Left lung (tissue), 10 donors: ENCODE results near the gene DENR. TPM values are rescaled to one million over a fixed set of nuclear protein-coding genes. Genes with fewer than 3 reads are reported as not detected.

Source experiments
- ATAC-seq: fragments of 200-7000 bp; cut with Tn5 transposase; one replicate; pipeline ENCODE4 v1.9.1; 2020; ENCODE audit warnings: moderate library complexity
- DNase-seq, 4 donors: peaks; one replicate each; pipeline ENCODE4 v3.0.0-alpha.2; 2013 to 2020
- H3K27ac ChIP-seq, 2 donors: fragments of 200-600 bp; sonication (generic) in 1 of 2; one replicate each; pipeline versions ENCODE4 v1.5.0 to v1.8.0; 2020 to 2021
- H3K27me3 ChIP-seq, 2 donors: fragments of 200-600 bp; sonication (generic) in 1 of 2; one replicate each; pipeline versions ENCODE4 v1.5.0 to v1.8.0; 2020 to 2021
- H3K36me3 ChIP-seq, 2 donors: fragments of 200-600 bp; sonication (generic) in 1 of 2; one replicate each; pipeline versions ENCODE4 v1.5.0 to v1.8.0; 2020 to 2021
- H3K4me1 ChIP-seq, 2 donors: fragments of 200-600 bp; one replicate each; pipeline ENCODE4 v1.8.0; 2021
- H3K4me3 ChIP-seq, 2 donors: fragments of 200-600 bp; sonication (generic) in 1 of 2; one replicate each; pipeline versions ENCODE4 v1.5.0 to v1.8.0; 2020 to 2021; ENCODE audit warnings: mild to moderate bottlenecking in 1 of 2
- H3K9me3 ChIP-seq, 2 donors: fragments of 200-600 bp; sonication (generic) in 1 of 2; one replicate each; pipeline versions ENCODE4 v1.5.0 to v1.8.0; 2020 to 2021
- intact Hi-C, 2 donors: fragments of 100-400 bp; cut with DNase I; formaldehyde crosslinking; loops; one replicate each; pipeline versions ENCODE4 v1.11.2 to v1.14.2; 2022
- polyA plus RNA-seq, 6 donors: library from polyadenylated mRNA; unstranded; fragments of 120-200 nt; gene quantifications; one replicate each; pipeline ENCODE4 v1.2.1, GENCODE V29; 2013; ENCODE audit not compliant: insufficient read length in 6 of 6
- total RNA-seq, 2 donors: library from RNA; stranded (reverse); fragmentation: NEBNext Ultra II Directional; extraction: Animal tissue kit (Norgen Biotek cat#: 25700); gene quantifications; one replicate each; pipeline ENCODE4 v1.2.1, GENCODE V29; 2021
- TF ChIP-seq, protein P1 (sequence below), 2 donors: fragments of 200-600 bp; sonication (generic) in 1 of 2; IDR thresholded peaks; one replicate each; pipeline versions ENCODE4 v1.5.0 to v1.8.0; 2021; ENCODE audit warnings: antibody characterized with exemption in 2 of 2
- donor health status: DM: no; HTN: yes; CAD: no.
- donor health status: DM: no; HTN: no; CAD: no.

Gene DENR
- total and polyA plus RNA-seq, 8 donors = 35.7 to 102 (median 89.2) TPM

GRCh38 chr12:122721057-122721545 lies 31.5 kb upstream of the DENR start:
- Histone ChIP-seq H3K9me3 (no peaks in the 10 kb centered on the region), H3K27me3 (no peaks in the 10 kb centered on the region), H3K4me1 (peaks cover 0 to 38% of the 10 kb centered on the region in 2 donors), H3K4me3 (no peak overlapping the region), H3K27ac (no peak overlapping the region), H3K36me3 (no peaks in the 10 kb centered on the region)
- DNase-seq = no peak
- intact Hi-C loops = no loop called here
- no peak for ATAC-seq
- TF ChIP-seq, protein P1, sequence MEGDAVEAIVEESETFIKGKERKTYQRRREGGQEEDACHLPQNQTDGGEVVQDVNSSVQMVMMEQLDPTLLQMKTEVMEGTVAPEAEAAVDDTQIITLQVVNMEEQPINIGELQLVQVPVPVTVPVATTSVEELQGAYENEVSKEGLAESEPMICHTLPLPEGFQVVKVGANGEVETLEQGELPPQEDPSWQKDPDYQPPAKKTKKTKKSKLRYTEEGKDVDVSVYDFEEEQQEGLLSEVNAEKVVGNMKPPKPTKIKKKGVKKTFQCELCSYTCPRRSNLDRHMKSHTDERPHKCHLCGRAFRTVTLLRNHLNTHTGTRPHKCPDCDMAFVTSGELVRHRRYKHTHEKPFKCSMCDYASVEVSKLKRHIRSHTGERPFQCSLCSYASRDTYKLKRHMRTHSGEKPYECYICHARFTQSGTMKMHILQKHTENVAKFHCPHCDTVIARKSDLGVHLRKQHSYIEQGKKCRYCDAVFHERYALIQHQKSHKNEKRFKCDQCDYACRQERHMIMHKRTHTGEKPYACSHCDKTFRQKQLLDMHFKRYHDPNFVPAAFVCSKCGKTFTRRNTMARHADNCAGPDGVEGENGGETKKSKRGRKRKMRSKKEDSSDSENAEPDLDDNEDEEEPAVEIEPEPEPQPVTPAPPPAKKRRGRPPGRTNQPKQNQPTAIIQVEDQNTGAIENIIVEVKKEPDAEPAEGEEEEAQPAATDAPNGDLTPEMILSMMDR (IDR thresholded peaks at IDR 0.05) = no peak

- Histone ChIP-seq H3K9me3 (no peaks in the 10 kb centered on the region), H3K36me3 (no peaks in the 10 kb centered on the region), H3K4me1 (peaks cover 0 to 35% of the 10 kb centered on the region in 2 donors), H3K27me3 (no peaks in the 10 kb centered on the region), H3K4me3 (no peak overlapping the region), H3K27ac (no peak overlapping the region)
- no peak for ATAC-seq
- TF ChIP-seq, protein P1 (IDR thresholded peaks at IDR 0.05) = no peak
- DNase-seq = no peak
- intact Hi-C loops = no loop called here
Measured at GRCh38 chr12:122722387-122722786, 30.2 kb upstream of the DENR start.

- intact Hi-C loops = no loop called here
- no peaks in the 10 kb centered on the region for H3K27me3 ChIP-seq
- H3K4me1 ChIP-seq = peaks cover 0 to 35% of the 10 kb centered on the region in 2 donors
- no peaks in the 10 kb centered on the region for H3K9me3 ChIP-seq
- DNase-seq (no peak), ATAC-seq (no peak)
- no peak overlapping the region for H3K27ac ChIP-seq
- TF ChIP-seq, protein P1 (IDR thresholded peaks at IDR 0.05) = no peak
- H3K36me3 ChIP-seq = no peaks in the 10 kb centered on the region
- H3K4me3 ChIP-seq = no peak overlapping the region
Measured at GRCh38 chr12:122724641-122725243, 27.9 kb upstream of the DENR start.

DNA sequence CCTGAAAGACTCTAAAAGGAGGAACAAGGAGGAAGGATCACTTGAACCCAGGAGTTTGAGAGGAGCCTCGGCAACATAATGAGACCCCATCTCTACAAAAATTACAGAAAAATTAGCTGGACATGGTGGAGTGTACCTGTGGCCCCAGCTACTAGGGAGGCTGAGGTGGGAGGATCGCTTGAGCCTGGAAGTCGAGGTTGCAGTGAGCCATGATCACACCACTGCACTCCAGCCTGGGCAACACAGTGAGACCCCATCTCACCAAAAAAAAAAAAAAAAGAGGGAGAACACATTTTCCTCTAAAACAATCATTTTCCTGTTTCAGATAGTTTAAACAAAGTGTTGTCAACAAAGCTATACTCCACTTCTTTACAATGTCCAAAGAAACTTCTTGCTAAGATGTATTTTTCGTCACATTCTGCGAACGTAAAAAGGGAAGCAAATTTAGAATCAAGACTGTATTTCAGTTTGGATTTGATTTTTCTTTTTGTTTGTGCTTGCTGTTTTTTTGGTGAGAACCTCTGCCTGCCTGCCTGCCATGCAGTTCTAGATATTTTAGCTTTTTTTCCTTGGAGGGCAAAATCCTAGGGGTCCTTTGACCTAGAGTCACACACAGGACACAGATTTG lies 27.1 kb upstream of the DENR start:
- Histone ChIP-seq H3K4me1 (peaks cover 0 to 27% of the 10 kb centered on the region in 2 donors), H3K9me3 (no peaks in the 10 kb centered on the region), H3K36me3 (no peaks in the 10 kb centered on the region), H3K27ac (peak overlapping the region; percentile 53 to 77), H3K27me3 (peaks cover 0 to 8% of the 10 kb centered on the region in 2 donors), H3K4me3 (no peak overlapping the region)
- ATAC-seq = no peak
- TF ChIP-seq, protein P1 (IDR thresholded peaks at IDR 0.05) = no peak
- intact Hi-C loops = no loop called here
- no peak for DNase-seq

GRCh38 chr12:122726080-122726558 lies 26.5 kb upstream of the DENR start:
- Histone ChIP-seq H3K4me1 (peaks cover 0 to 23% of the 10 kb centered on the region in 2 donors), H3K27ac (peak overlapping the region; percentile 53 to 77), H3K36me3 (no peaks in the 10 kb centered on the region), H3K27me3 (peaks cover 0 to 10% of the 10 kb centered on the region in 2 donors), H3K4me3 (no peak overlapping the region), H3K9me3 (no peaks in the 10 kb centered on the region)
- ATAC-seq (peak; percentile 89), DNase-seq (no peak)
- TF ChIP-seq, protein P1 (IDR thresholded peaks at IDR 0.05) = no peak
- intact Hi-C loops = no loop called here
